Measurements from ENCODE around the gene CACNB2. TPM values are rescaled to one million over a fixed set of nuclear protein-coding genes. Genes with fewer than 3 reads are reported as not detected.

The CACNB2 gene
- total and polyA plus RNA-seq, 4 donors = 0.38 to 3.1 (median 0.83) TPM

GRCh38 chr10:18294633-18295032 is 154.4 kb downstream of the CACNB2 start:
- no peak for DNase-seq (ENCODE audit: low spot score)
- TF ChIP-seq HNF4A (conservative IDR thresholded peaks at IDR 0.05) (no peak), REST (IDR thresholded peaks at IDR 0.05) (no peak), ATF3 (IDR thresholded peaks at IDR 0.05) (no peak), RXRA (IDR thresholded peaks at IDR 0.05) (no peak), SP1 (IDR thresholded peaks at IDR 0.05) (no peak), RAD21 (IDR thresholded peaks at IDR 0.05) (no peak), GABPA (IDR thresholded peaks at IDR 0.05 in 1 of 2, conservative IDR thresholded peaks at IDR 0.05 in 1 of 2) (no peak), FOXA1 (IDR thresholded peaks at IDR 0.05) (no peak)
- no peak overlapping the region for H3K4me3 ChIP-seq (ENCODE audit: low read depth in 1 of 3, low read length in 3 of 3)
- no peak overlapping the region for H3K27ac ChIP-seq (ENCODE audit: low read depth in 1 of 2, low read length in 2 of 2)
- H3K4me1 ChIP-seq (ENCODE audit: control insufficient read depth in 4 of 4, insufficient read depth in 4 of 4, low read length in 3 of 4) = no peaks in the 10 kb centered on the region
- H3K9ac ChIP-seq (ENCODE audit: low read depth in 1 of 2, low read length in 2 of 2) = no peak overlapping the region
- no peaks in the 10 kb centered on the region for H3K36me3 ChIP-seq (ENCODE audit: control insufficient read depth in 4 of 4, insufficient read depth in 3 of 4, low read depth in 1 of 4, low read length in 3 of 4)
- H3K9me3 ChIP-seq (ENCODE audit: control insufficient read depth in 4 of 4, low read length in 3 of 4) = no peaks in the 10 kb centered on the region
- WGBS = 82% methylated on average over 4 of the region's 4 CpGs
- H3K27me3 ChIP-seq (ENCODE audit: control insufficient read depth in 4 of 4, insufficient read depth in 4 of 4, low read length in 3 of 4) = no peaks in the 10 kb centered on the region

GRCh38 chr10:18297659-18298058 is 157.4 kb downstream of the CACNB2 start:
- Histone ChIP-seq H3K9me3 (ENCODE audit: control insufficient read depth in 4 of 4, low read length in 3 of 4) (no peaks in the 10 kb centered on the region), H3K27me3 (ENCODE audit: control insufficient read depth in 4 of 4, insufficient read depth in 4 of 4, low read length in 3 of 4) (no peaks in the 10 kb centered on the region), H3K9ac (ENCODE audit: low read depth in 1 of 2, low read length in 2 of 2) (no peak overlapping the region), H3K27ac (ENCODE audit: low read depth in 1 of 2, low read length in 2 of 2) (no peak overlapping the region), H3K4me1 (ENCODE audit: control insufficient read depth in 4 of 4, insufficient read depth in 4 of 4, low read length in 3 of 4) (no peaks in the 10 kb centered on the region), H3K36me3 (ENCODE audit: control insufficient read depth in 4 of 4, insufficient read depth in 3 of 4, low read depth in 1 of 4, low read length in 3 of 4) (no peaks in the 10 kb centered on the region), H3K4me3 (ENCODE audit: low read depth in 1 of 3, low read length in 3 of 3) (no peak overlapping the region)
- TF ChIP-seq TAF1 (conservative IDR thresholded peaks at IDR 0.05) (no peak), GABPA (IDR thresholded peaks at IDR 0.05 in 1 of 2, conservative IDR thresholded peaks at IDR 0.05 in 1 of 2) (no peak), SP1 (IDR thresholded peaks at IDR 0.05) (no peak), HNF4A (conservative IDR thresholded peaks at IDR 0.05) (no peak), CTCF (IDR thresholded peaks at IDR 0.05; ENCODE audit: low read depth, low read length, missing input control) (no peak)
- WGBS = 87% methylated on average over 5 of the region's 5 CpGs
- DNase-seq (ENCODE audit: low spot score) = no peak

GRCh38 chr10:18298256-18298655 is 158.0 kb downstream of the CACNB2 start:
- no peak for DNase-seq (ENCODE audit: low spot score)
- Histone ChIP-seq H3K36me3 (ENCODE audit: control insufficient read depth in 4 of 4, insufficient read depth in 3 of 4, low read depth in 1 of 4, low read length in 3 of 4) (no peaks in the 10 kb centered on the region), H3K9ac (ENCODE audit: low read depth in 1 of 2, low read length in 2 of 2) (no peak overlapping the region), H3K4me1 (ENCODE audit: control insufficient read depth in 4 of 4, insufficient read depth in 4 of 4, low read length in 3 of 4) (no peaks in the 10 kb centered on the region), H3K27ac (ENCODE audit: low read depth in 1 of 2, low read length in 2 of 2) (no peak overlapping the region), H3K27me3 (ENCODE audit: control insufficient read depth in 4 of 4, insufficient read depth in 4 of 4, low read length in 3 of 4) (no peaks in the 10 kb centered on the region), H3K9me3 (ENCODE audit: control insufficient read depth in 4 of 4, low read length in 3 of 4) (no peaks in the 10 kb centered on the region), H3K4me3 (ENCODE audit: low read depth in 1 of 3, low read length in 3 of 3) (no peak overlapping the region)
- WGBS = 95% methylated on average over 9 of the region's 9 CpGs
- TF ChIP-seq ATF3 (IDR thresholded peaks at IDR 0.05) (no peak), JUND (IDR thresholded peaks at IDR 0.05) (no peak), REST (IDR thresholded peaks at IDR 0.05) (no peak), MAX (IDR thresholded peaks at IDR 0.05) (no peak), RAD21 (IDR thresholded peaks at IDR 0.05) (no peak), YY1 (IDR thresholded peaks at IDR 0.05) (no peak), EGR1 (IDR thresholded peaks at IDR 0.05; ENCODE audit: low read depth in 2 of 2) (no peak), GABPA (IDR thresholded peaks at IDR 0.05 in 1 of 2, conservative IDR thresholded peaks at IDR 0.05 in 1 of 2) (no peak), CTCF (IDR thresholded peaks at IDR 0.05; ENCODE audit: low read depth, low read length, missing input control) (no peak), HNF4G (IDR thresholded peaks at IDR 0.05) (no peak)

Data from liver (tissue), 9 donors.